ENCODE results near the gene NFATC4. TPM values are rescaled to one million over a fixed set of nuclear protein-coding genes. Genes with fewer than 3 reads are reported as not detected.
"Not testable (repeated sequence)": the region's sequence is repeated elsewhere in the genome, so short reads cannot be mapped to it uniquely, and the experiment has no call there.

NFATC4 gene
- total and polyA plus RNA-seq, 3 donors from 2014 or later, result 40.9 to 83.6 (median 53.5) TPM

- 31 to 52% methylated on average over 4 of the region's 4 CpGs for WGBS, 2 donors
- H3K9me3 ChIP-seq, result no peaks in the 10 kb centered on the region
- intact Hi-C loops (cut with DNase I; ENCODE audit: low total_unique reads), result no loop called here
- TF ChIP-seq POLR2A (IDR thresholded peaks at IDR 0.05) (no peak), CTCF (IDR thresholded peaks at IDR 0.05) (no peak)
- H3K4me3 ChIP-seq, result no peak overlapping the region
- no peaks in the 10 kb centered on the region for H3K36me3 ChIP-seq (ENCODE audit: low read depth, missing control alignments)
- H3K27ac ChIP-seq, result no peak overlapping the region
- no peak for DNase-seq
- H3K4me1 ChIP-seq, result peaks cover 13% of the 10 kb centered on the region
- H3K27me3 ChIP-seq, result no peaks in the 10 kb centered on the region
Observed at GRCh38 chr14:24382064-24382371, 14.0 kb downstream of the NFATC4 start.

GRCh38 chr14:24384169-24384568 is 16.2 kb downstream of the NFATC4 start:
- intact Hi-C loops (cut with DNase I; ENCODE audit: low total_unique reads), result no loop called here
- 86 to 93% methylated on average over 4 of the region's 4 CpGs for WGBS, 2 donors
- TF ChIP-seq CTCF (IDR thresholded peaks at IDR 0.05) (no peak), POLR2A (IDR thresholded peaks at IDR 0.05) (no peak)
- Histone ChIP-seq H3K27me3 (no peaks in the 10 kb centered on the region), H3K9me3 (no peaks in the 10 kb centered on the region), H3K4me1 (peaks cover 25% of the 10 kb centered on the region), H3K27ac (no peak overlapping the region), H3K4me3 (no peak overlapping the region), H3K36me3 (ENCODE audit: low read depth, missing control alignments) (no peaks in the 10 kb centered on the region)
- DNase-seq, result no peak

GRCh38 chr14:24385524-24385923 is 17.5 kb downstream of the NFATC4 start:
- peaks cover 26% of the 10 kb centered on the region for H3K4me1 ChIP-seq
- DNase-seq, result no peak
- intact Hi-C loops (cut with DNase I; ENCODE audit: low total_unique reads), result no loop called here
- TF ChIP-seq POLR2A (IDR thresholded peaks at IDR 0.05) (no peak), CTCF (IDR thresholded peaks at IDR 0.05) (no peak)
- H3K9me3 ChIP-seq, result no peaks in the 10 kb centered on the region
- WGBS, 2 donors, result 84 to 85% methylated on average over 4 of the region's 4 CpGs
- H3K4me3 ChIP-seq, result no peak overlapping the region
- H3K27me3 ChIP-seq, result no peaks in the 10 kb centered on the region
- H3K27ac ChIP-seq, result no peak overlapping the region
- no peaks in the 10 kb centered on the region for H3K36me3 ChIP-seq (ENCODE audit: low read depth, missing control alignments)

GRCh38 chr14:24387009-24387345 is 19.0 kb downstream of the NFATC4 start:
- H3K27me3 ChIP-seq, result no peaks in the 10 kb centered on the region
- H3K36me3 ChIP-seq (ENCODE audit: low read depth, missing control alignments), result no peaks in the 10 kb centered on the region
- peaks cover 17% of the 10 kb centered on the region for H3K4me1 ChIP-seq
- 53 to 90% methylated on average over 2 of the region's 2 CpGs for WGBS, 2 donors
- no peak overlapping the region for H3K4me3 ChIP-seq
- intact Hi-C loops (cut with DNase I; ENCODE audit: low total_unique reads), result no loop called here
- no peak overlapping the region for H3K27ac ChIP-seq
- TF ChIP-seq CTCF (IDR thresholded peaks at IDR 0.05), result no peak
- TF ChIP-seq POLR2A (IDR thresholded peaks at IDR 0.05), result no peak
- no peak for DNase-seq
- H3K9me3 ChIP-seq, result no peaks in the 10 kb centered on the region

- WGBS, 2 donors, result 80 to 81% methylated on average over 5 of the region's 5 CpGs
- intact Hi-C loops (cut with DNase I; ENCODE audit: low total_unique reads), result not testable (repeated sequence)
Observed at GRCh38 chr14:24387579-24387978, 19.6 kb downstream of the NFATC4 start.

More at GRCh38 chr14:24387579-24387978, 19.6 kb downstream of the NFATC4 start:
- H3K9me3 ChIP-seq; H3K27ac ChIP-seq; DNase-seq; H3K36me3 ChIP-seq (ENCODE audit: low read depth, missing control alignments); H3K27me3 ChIP-seq; H3K4me3 ChIP-seq: not testable (repeated sequence)
- peaks cover 12% of the 10 kb centered on the region for H3K4me1 ChIP-seq

Measured in testis (tissue), 3 donors.